Hypothalamus (tissue), 51 donors: ENCODE measurements around the gene FSTL3.
A peak's percentile ranks its signal among the peaks of the same experiment; 100 is the strongest.
"Not testable (repeated sequence)": the region's sequence is repeated elsewhere in the genome, so short reads cannot be mapped to it uniquely, and the experiment has no call there.

Experiments used
- DNase-seq, 51 donors: peaks; one replicate each; lab custom pipeline; 2025; lab: John Stamatoyannopoulos, UW

The FSTL3 gene

GRCh38 chr19:676339-677105 lies at the start of gene FSTL3:
FSTL3 (plus strand) TSS chr19:676392; CDS start chr19:676424, 32 bp downstream.
- DNase-seq, result no peak

GRCh38 chr19:626566-626965 lies 49.6 kb upstream of the FSTL3 start:
- DNase-seq, result not testable (repeated sequence)

- DNase-seq, result no peak
Observed at GRCh38 chr19:628168-628567, 48.0 kb upstream of the FSTL3 start.

- DNase-seq, result not testable (repeated sequence)
Observed at GRCh38 chr19:629515-629914, 46.7 kb upstream of the FSTL3 start.

- DNase-seq, result no peak
Observed at GRCh38 chr19:629961-630714, 46.1 kb upstream of the FSTL3 start.

- DNase-seq, result no peak
Observed at GRCh38 chr19:632579-633067, 43.6 kb upstream of the FSTL3 start.

- peak; percentile 60 to 97 (median 93) for DNase-seq
Observed at GRCh38 chr19:633068-633785, 43.0 kb upstream of the FSTL3 start, which contains the start of gene POLRMT. POLRMT (minus strand) TSS chr19:633537; CDS start chr19:633512, 25 bp downstream.

- peak in 1 of 51 donors; percentile 12 for DNase-seq
Observed at GRCh38 chr19:633786-634639, 42.2 kb upstream of the FSTL3 start.

GRCh38 chr19:634975-635652 lies 41.1 kb upstream of the FSTL3 start:
- DNase-seq, result no peak

GRCh38 chr19:638906-639252 lies 37.3 kb upstream of the FSTL3 start:
- no peak for DNase-seq

GRCh38 chr19:639253-640160 lies 36.7 kb upstream of the FSTL3 start, which contains the start of gene FGF22:
FGF22 (plus strand) TSS chr19:639879; CDS start chr19:639926, 47 bp downstream.
- DNase-seq, result peak; percentile 29 to 98 (median 86)

GRCh38 chr19:640161-640558 lies 36.0 kb upstream of the FSTL3 start:
- no peak for DNase-seq

GRCh38 chr19:640606-641189 lies 35.5 kb upstream of the FSTL3 start:
- no peak for DNase-seq

- DNase-seq, result no peak
Observed at GRCh38 chr19:641702-642101, 34.5 kb upstream of the FSTL3 start.

GRCh38 chr19:642767-643727 lies 33.1 kb upstream of the FSTL3 start:
- DNase-seq, result no peak

- DNase-seq, result no peak
Observed at GRCh38 chr19:643736-644135, 32.5 kb upstream of the FSTL3 start.

- no peak for DNase-seq
Observed at GRCh38 chr19:644363-644762, 31.8 kb upstream of the FSTL3 start.
